ENCODE measurements around the gene PTPRM.

Gene PTPRM

DNA sequence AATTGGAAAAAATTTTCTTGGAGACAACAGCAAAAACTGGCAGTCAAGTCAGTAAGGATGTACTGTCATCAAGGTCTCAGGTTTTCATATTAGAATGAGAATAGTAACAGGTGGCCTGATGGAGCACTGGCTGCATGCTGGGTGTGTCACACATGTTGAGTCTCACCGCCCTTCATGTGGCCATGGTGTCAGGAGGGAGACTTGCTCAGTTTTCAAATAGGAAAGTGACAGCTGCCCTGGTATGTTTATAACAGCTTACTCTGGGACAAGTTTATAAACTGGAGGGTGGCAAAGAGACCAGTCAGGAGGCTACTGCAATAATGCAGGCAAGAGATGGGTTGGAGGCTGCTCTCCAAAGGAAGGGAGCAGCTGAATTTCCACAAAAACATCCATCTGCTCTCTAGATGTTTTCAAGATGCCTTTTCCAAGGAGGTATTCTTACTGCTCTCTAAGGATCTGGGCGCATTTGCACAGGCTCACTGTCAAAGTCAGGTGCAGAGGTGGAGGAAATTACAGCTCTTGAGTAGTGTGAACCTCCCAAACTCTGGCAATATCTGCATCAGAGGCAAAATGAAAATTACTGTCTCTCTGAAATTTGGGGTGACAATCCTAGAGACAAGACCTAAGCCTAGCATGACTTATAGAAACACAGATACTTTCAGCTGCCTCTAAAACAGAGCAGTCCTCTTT lies 720.2 kb downstream of the PTPRM start:
- no peak overlapping the region for H3K4me2 ChIP-seq (ENCODE audit: low read length)
- H3K36me3 ChIP-seq (ENCODE audit: control insufficient read depth, low read length) = no peaks in the 10 kb centered on the region
- no peaks in the 10 kb centered on the region for H3K9me2 ChIP-seq (replicated peaks; ENCODE audit: control insufficient read depth, low read length)
- no peaks in the 10 kb centered on the region for H3K4me1 ChIP-seq (ENCODE audit: control insufficient read depth, low read length)
- H3K27me3 ChIP-seq (ENCODE audit: control insufficient read depth, low read length) = no peaks in the 10 kb centered on the region
- no peaks in the 10 kb centered on the region for H3K79me2 ChIP-seq (ENCODE audit: control insufficient read depth, low read length)
- no peak overlapping the region for H3K27ac ChIP-seq (ENCODE audit: low read depth, low read length)
- no peaks in the 10 kb centered on the region for H3K9me3 ChIP-seq (ENCODE audit: control insufficient read depth, insufficient read depth, low read length)
- no peaks in the 10 kb centered on the region for H3F3A ChIP-seq (ENCODE audit: control insufficient read depth, insufficient read depth)
- no peaks in the 10 kb centered on the region for H4K20me1 ChIP-seq (ENCODE audit: control insufficient read depth, insufficient read depth, low read depth, low read length)
- TF ChIP-seq EZH2phosphoT487 (IDR thresholded peaks at IDR 0.05; ENCODE audit: borderline replicate concordance, low read length) = no peak
- H3K4me3 ChIP-seq (ENCODE audit: low read length) = no peak overlapping the region

DNA sequence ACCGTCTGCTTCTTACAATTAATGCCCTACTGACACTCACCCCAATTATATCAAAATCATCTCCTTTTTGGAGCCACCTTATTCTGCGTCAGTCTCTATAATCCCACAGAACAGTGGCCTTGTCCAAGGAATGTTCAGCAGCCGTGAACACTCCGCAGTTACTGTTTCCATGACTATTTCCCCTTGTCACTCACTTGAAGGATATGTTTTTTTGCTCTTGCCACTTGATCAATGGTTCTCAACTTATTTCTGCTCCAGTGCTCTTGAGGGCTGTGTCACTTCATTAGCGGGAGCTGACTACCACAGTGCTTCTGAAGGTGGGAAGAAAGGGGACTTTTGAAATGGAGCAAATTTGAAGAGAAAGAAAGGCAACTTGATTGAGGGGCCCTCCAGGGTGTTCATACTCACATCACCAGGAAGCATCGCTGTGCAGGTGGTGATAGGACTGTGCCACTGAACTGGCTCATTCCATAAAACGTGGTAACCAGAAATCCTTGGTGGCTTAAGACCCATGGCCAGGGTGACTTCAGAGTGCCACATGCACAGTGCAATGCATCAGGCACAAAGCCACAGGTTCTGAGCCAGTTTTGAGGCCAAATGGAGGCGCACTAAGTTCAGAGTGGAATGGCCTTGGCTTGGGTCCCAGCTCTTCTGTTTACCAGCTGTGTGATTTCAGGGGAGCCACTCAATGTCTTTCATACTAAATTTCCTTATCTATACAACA lies 721.5 kb downstream of the PTPRM start:
- H4K20me1 ChIP-seq (ENCODE audit: control insufficient read depth, insufficient read depth, low read depth, low read length) = no peaks in the 10 kb centered on the region
- no peaks in the 10 kb centered on the region for H3K36me3 ChIP-seq (ENCODE audit: control insufficient read depth, low read length)
- no peaks in the 10 kb centered on the region for H3K27me3 ChIP-seq (ENCODE audit: control insufficient read depth, low read length)
- TF ChIP-seq EZH2phosphoT487 (IDR thresholded peaks at IDR 0.05; ENCODE audit: borderline replicate concordance, low read length) (no peak), CTCF (IDR thresholded peaks at IDR 0.05; ENCODE audit: low read depth, low read length, poor library complexity, severe bottlenecking) (no peak)
- no peaks in the 10 kb centered on the region for H3K9me2 ChIP-seq (replicated peaks; ENCODE audit: control insufficient read depth, low read length)
- no peak overlapping the region for H3K4me2 ChIP-seq (ENCODE audit: low read length)
- H3F3A ChIP-seq (ENCODE audit: control insufficient read depth, insufficient read depth) = no peaks in the 10 kb centered on the region
- H3K4me3 ChIP-seq (ENCODE audit: low read length) = no peak overlapping the region
- no peak overlapping the region for H3K27ac ChIP-seq (ENCODE audit: low read depth, low read length)
- H3K9me3 ChIP-seq (ENCODE audit: control insufficient read depth, insufficient read depth, low read length) = no peaks in the 10 kb centered on the region
- no peaks in the 10 kb centered on the region for H3K79me2 ChIP-seq (ENCODE audit: control insufficient read depth, low read length)
- H3K4me1 ChIP-seq (ENCODE audit: control insufficient read depth, low read length) = no peaks in the 10 kb centered on the region

DNA sequence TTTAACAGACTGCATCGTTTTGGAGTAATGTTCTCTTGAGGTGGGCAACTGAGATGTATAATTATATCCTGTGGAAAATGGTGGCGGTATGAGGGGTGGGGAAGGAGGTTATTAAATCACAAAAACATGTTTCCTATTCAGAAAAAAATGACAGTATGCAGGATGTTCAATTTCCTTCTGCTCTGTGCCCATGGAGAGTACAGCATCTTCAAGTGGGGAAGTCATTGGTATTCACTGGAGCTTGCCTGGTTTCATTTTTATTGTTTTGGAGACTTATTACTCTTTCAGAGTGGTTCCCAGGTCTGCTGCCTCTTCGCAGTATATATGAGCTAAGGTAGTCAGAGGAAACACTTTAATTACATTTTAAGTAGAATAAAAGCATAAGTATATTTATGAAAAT lies 723.3 kb downstream of the PTPRM start:
- Histone ChIP-seq H3K9me2 (replicated peaks; ENCODE audit: control insufficient read depth, low read length) (no peaks in the 10 kb centered on the region), H4K20me1 (ENCODE audit: control insufficient read depth, insufficient read depth, low read depth, low read length) (no peaks in the 10 kb centered on the region), H3K79me2 (ENCODE audit: control insufficient read depth, low read length) (no peaks in the 10 kb centered on the region), H3K4me2 (ENCODE audit: low read length) (no peak overlapping the region), H3K4me1 (ENCODE audit: control insufficient read depth, low read length) (no peaks in the 10 kb centered on the region), H3K27ac (ENCODE audit: low read depth, low read length) (no peak overlapping the region), H3K9me3 (ENCODE audit: control insufficient read depth, insufficient read depth, low read length) (no peaks in the 10 kb centered on the region), H3K27me3 (ENCODE audit: control insufficient read depth, low read length) (no peaks in the 10 kb centered on the region), H3K36me3 (ENCODE audit: control insufficient read depth, low read length) (no peaks in the 10 kb centered on the region), H3K4me3 (ENCODE audit: low read length) (no peak overlapping the region), H3F3A (ENCODE audit: control insufficient read depth, insufficient read depth) (no peaks in the 10 kb centered on the region)
- TF ChIP-seq EZH2phosphoT487 (IDR thresholded peaks at IDR 0.05; ENCODE audit: borderline replicate concordance, low read length) (no peak), CTCF (IDR thresholded peaks at IDR 0.05; ENCODE audit: low read depth, low read length, poor library complexity, severe bottlenecking) (no peak)

DNA sequence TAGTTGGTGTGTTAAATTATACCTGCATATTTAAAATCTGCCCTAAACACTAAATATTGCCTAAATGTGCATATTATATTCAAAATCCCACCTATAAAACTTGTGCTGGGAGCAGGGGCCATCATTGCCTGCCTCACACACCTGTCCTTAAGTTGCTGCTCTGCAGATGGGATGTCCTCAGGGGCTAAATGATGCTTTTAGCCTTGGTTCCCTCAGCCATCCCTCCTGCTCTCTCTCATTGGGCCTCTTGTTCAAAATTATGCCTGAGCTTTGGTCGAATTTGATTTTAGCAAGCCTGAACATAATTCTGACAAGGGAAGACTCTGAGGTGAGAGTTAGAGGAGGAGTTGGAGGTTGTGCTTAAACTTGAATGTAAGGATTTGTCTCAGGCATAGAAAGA lies 723.8 kb downstream of the PTPRM start:
- no peaks in the 10 kb centered on the region for H3K27me3 ChIP-seq (ENCODE audit: control insufficient read depth, low read length)
- no peaks in the 10 kb centered on the region for H3K36me3 ChIP-seq (ENCODE audit: control insufficient read depth, low read length)

More for the DNA sequence above, 723.8 kb downstream of the PTPRM start:
- H3K79me2 ChIP-seq (ENCODE audit: control insufficient read depth, low read length) = no peaks in the 10 kb centered on the region
- no peaks in the 10 kb centered on the region for H4K20me1 ChIP-seq (ENCODE audit: control insufficient read depth, insufficient read depth, low read depth, low read length)
- H3K9me3 ChIP-seq (ENCODE audit: control insufficient read depth, insufficient read depth, low read length) = no peaks in the 10 kb centered on the region
- H3F3A ChIP-seq (ENCODE audit: control insufficient read depth, insufficient read depth) = no peaks in the 10 kb centered on the region
- no peak overlapping the region for H3K4me3 ChIP-seq (ENCODE audit: low read length)
- H3K4me2 ChIP-seq (ENCODE audit: low read length) = no peak overlapping the region
- no peaks in the 10 kb centered on the region for H3K9me2 ChIP-seq (replicated peaks; ENCODE audit: control insufficient read depth, low read length)
- H3K4me1 ChIP-seq (ENCODE audit: control insufficient read depth, low read length) = no peaks in the 10 kb centered on the region
- TF ChIP-seq EZH2phosphoT487 (IDR thresholded peaks at IDR 0.05; ENCODE audit: borderline replicate concordance, low read length) (no peak), CTCF (IDR thresholded peaks at IDR 0.05; ENCODE audit: low read depth, low read length, poor library complexity, severe bottlenecking) (no peak)
- H3K27ac ChIP-seq (ENCODE audit: low read depth, low read length) = no peak overlapping the region
